Measurements from ENCODE around the gene XPR1.

DNA sequence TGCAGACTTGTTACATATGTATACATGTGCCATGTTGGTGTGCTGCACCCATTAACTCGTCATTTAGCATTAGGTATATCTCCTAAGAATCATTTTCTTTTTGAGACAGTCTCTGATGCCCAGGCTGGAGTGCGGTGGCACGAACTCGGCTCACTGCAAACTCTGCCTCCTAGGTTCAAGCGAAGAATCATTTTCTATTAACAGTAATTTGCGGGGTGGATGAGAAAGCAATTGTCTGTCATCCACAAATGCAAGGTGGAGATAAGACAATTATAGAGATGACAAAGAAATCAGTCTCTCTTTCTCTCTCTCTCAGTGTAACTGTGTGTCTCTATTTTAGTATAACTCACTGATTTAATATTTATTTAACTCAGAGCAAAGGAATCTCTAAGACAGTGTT, 149.9 kb downstream of the XPR1 start:
- TF ChIP-seq, protein P1, sequence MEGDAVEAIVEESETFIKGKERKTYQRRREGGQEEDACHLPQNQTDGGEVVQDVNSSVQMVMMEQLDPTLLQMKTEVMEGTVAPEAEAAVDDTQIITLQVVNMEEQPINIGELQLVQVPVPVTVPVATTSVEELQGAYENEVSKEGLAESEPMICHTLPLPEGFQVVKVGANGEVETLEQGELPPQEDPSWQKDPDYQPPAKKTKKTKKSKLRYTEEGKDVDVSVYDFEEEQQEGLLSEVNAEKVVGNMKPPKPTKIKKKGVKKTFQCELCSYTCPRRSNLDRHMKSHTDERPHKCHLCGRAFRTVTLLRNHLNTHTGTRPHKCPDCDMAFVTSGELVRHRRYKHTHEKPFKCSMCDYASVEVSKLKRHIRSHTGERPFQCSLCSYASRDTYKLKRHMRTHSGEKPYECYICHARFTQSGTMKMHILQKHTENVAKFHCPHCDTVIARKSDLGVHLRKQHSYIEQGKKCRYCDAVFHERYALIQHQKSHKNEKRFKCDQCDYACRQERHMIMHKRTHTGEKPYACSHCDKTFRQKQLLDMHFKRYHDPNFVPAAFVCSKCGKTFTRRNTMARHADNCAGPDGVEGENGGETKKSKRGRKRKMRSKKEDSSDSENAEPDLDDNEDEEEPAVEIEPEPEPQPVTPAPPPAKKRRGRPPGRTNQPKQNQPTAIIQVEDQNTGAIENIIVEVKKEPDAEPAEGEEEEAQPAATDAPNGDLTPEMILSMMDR (IDR thresholded peaks at IDR 0.05): no peak
- TF ChIP-seq EZH2 (IDR thresholded peaks at IDR 0.05; ENCODE audit: borderline replicate concordance, insufficient read depth, low read depth, low read length, poor library complexity, severe bottlenecking): no peak

Data from B cell (primary cell).